H1 (cell line): Measurements from ENCODE around the gene MITF. TPM values are rescaled to one million over a fixed set of nuclear protein-coding genes. Genes with fewer than 3 reads are reported as not detected.

Source experiments
- ASH2L ChIP-seq: fragments of 200-600, 300-600 bp; sonication (generic); IDR thresholded peaks from one replicate; pipeline ENCODE4 v1.7.1; 2017; ENCODE audit warnings: low read length
- BACH1 ChIP-seq: IDR thresholded peaks from 2 replicates; pipeline ENCODE4 v1.6.1; 2012; ENCODE audit warnings: low read length, improper control_type of control experiment
- CBX8 ChIP-seq: fragments of 300-800, 300-1000 bp; sonication (generic); IDR thresholded peaks from 2 replicates; pipeline ENCODE4 v1.7.1; 2016; ENCODE audit warnings: low read depth, low read length, borderline replicate concordance
- CEBPB ChIP-seq: IDR thresholded peaks from 2 replicates; pipeline ENCODE4 v1.6.1; 2012; ENCODE audit warnings: low read depth, low read length
- GABPA ChIP-seq: IDR thresholded peaks from 2 replicates; pipeline ENCODE4 v1.6.1; 2011; ENCODE audit warnings: mild to moderate bottlenecking, low read length, moderate library complexity, borderline replicate concordance; ENCODE audit not compliant: insufficient read depth
- KDM4A ChIP-seq: IDR thresholded peaks from one replicate; pipeline ENCODE4 v1.7.1; 2012; ENCODE audit warnings: low read depth, mild to moderate bottlenecking, moderate library complexity, low read length, inconsistent platforms; ENCODE audit not compliant: severe bottlenecking
- KDM5A ChIP-seq: fragments of 200-600 bp; IDR thresholded peaks from 2 replicates; pipeline ENCODE4 v1.7.1; 2012; ENCODE audit warnings: mild to moderate bottlenecking, low read length, inconsistent platforms, mixed read lengths
- TAF7 ChIP-seq: optimal IDR thresholded peaks from 2 replicates; pipeline ENCODE3; 2011; ENCODE audit warnings: low read depth, mild to moderate bottlenecking, inconsistent platforms, low read length, moderate library complexity, borderline replicate concordance
- polyA plus RNA-seq, 7 experiments: library from polyadenylated mRNA; depleted of rRNA in 3 of 7; stranded (reverse) in 5 of 7; unstranded in 2 of 7; fragments of >200 nt in 5 of 7; fragments of 200-250 nt in 2 of 7; gene quantifications; 1 replicate in 5 of 7; 2 replicates in 1 of 7; 4 replicates in 1 of 7; pipeline versions ENCODE4 v1.2.1 to v1.2.3, GENCODE V29; 2011 to 2013; ENCODE audit warnings: missing spikeins in 2 of 7, mixed read lengths in 2 of 7
- total RNA-seq: library from RNA; stranded (reverse); fragmentation: NEBNext Ultra II Directional; extraction: Animal tissue kit (Norgen Biotek cat#: 25700); gene quantifications from 2 replicates; pipeline ENCODE4 v1.2.1, GENCODE V29; 2021

Gene MITF
- total and polyA plus RNA-seq, 2 of the 8 experiments (the other 6 are each of a cell fraction or from before 2014, with no cell fraction given), result 0.53 to 1.4 TPM

GRCh38 chr3:69762768-69763229, 23.5 kb downstream of the MITF start (continued):
- no peak for TF ChIP-seq KDM5A
- TF ChIP-seq TAF7, result no peak
- TF ChIP-seq CBX8, result no peak
- TF ChIP-seq BACH1, result no peak
- no peak for TF ChIP-seq GABPA
- no peak for TF ChIP-seq ASH2L
- TF ChIP-seq KDM4A, result no peak
- no peak for TF ChIP-seq CEBPB
